IMR-90 (cell line): Measurements from ENCODE around the gene SMLR1. TPM values are rescaled to one million over a fixed set of nuclear protein-coding genes. Genes with fewer than 3 reads are reported as not detected.
A peak's percentile ranks its signal among the peaks of the same experiment; 100 is the strongest.

Experiments
- ATAC-seq: fragments of 200-7000 bp; cut with Tn5 transposase; 2 replicates; pipeline ENCODE4 v1.9.1; 2020; ENCODE audit warnings: low read depth, mild to moderate bottlenecking, moderate library complexity
- BruUV-seq: library from RNA; stranded (reverse); fragments of 400-500 nt; replicated peaks from 2 replicates; lab custom pipeline; 2021; lab: Mats Ljungman, UMichigan
- CTCF ChIA-PET: fragments of 300-600 bp; formaldehyde crosslinking; extraction: SDS; loops from one replicate; lab custom pipeline; 2021; ENCODE audit warnings: antibody characterized with exemption; lab: Yijun Ruan, JAX
- POLR2A ChIA-PET: fragments of 300-600 bp; sonication (Branson Sonifier 250); formaldehyde crosslinking; loops from one replicate; lab custom pipeline; 2022; ENCODE audit warnings: antibody characterized with exemption; ENCODE audit not compliant: unreplicated experiment; lab: Charles Lee
- DNase-seq: peaks from one replicate; pipeline ENCODE4 v3.0.0; 2013
- H2AFZ ChIP-seq: replicated peaks from 2 replicates; pipeline ENCODE3; 2013; ENCODE audit warnings: low read length, mild to moderate bottlenecking; ENCODE audit not compliant: poor library complexity
- H2AK5ac ChIP-seq: 2 replicates; pipeline ENCODE4 v1.6.1; 2013; ENCODE audit warnings: low read depth, low read length, inconsistent platforms
- H2AK9ac ChIP-seq: replicated peaks from 2 replicates; pipeline ENCODE3; 2013; ENCODE audit warnings: mild to moderate bottlenecking, low read depth, low read length, moderate library complexity; ENCODE audit not compliant: poor library complexity
- H2BK120ac ChIP-seq: 2 replicates; pipeline ENCODE4 v1.6.1; 2013; ENCODE audit warnings: low read depth, low read length, inconsistent platforms
- H2BK15ac ChIP-seq: 3 replicates; pipeline ENCODE4 v1.6.1; 2013; ENCODE audit warnings: low read depth, low read length, inconsistent platforms
- H2BK20ac ChIP-seq: 2 replicates; pipeline ENCODE4 v1.6.1; 2013; ENCODE audit warnings: low read depth, mild to moderate bottlenecking, inconsistent platforms, low read length, moderate library complexity
- H2BK5ac ChIP-seq: 2 replicates; pipeline ENCODE4 v1.6.1; 2013; ENCODE audit warnings: mild to moderate bottlenecking, low read depth, low read length, inconsistent platforms; ENCODE audit not compliant: poor library complexity, severe bottlenecking
- H3K14ac ChIP-seq: replicated peaks from 2 replicates; pipeline ENCODE4 v1.6.1; 2013; ENCODE audit warnings: low read depth, low read length, inconsistent platforms
- H3K18ac ChIP-seq: 2 replicates; pipeline ENCODE4 v1.6.1; 2013; ENCODE audit warnings: low read depth, low read length, control low read depth
- H3K23ac ChIP-seq: 2 replicates; pipeline ENCODE4 v1.6.1; 2013; ENCODE audit warnings: low read depth, low read length, inconsistent platforms
- H3K27ac ChIP-seq: 2 replicates; pipeline ENCODE4 v1.5.1; 2013; ENCODE audit warnings: mild to moderate bottlenecking, control low read depth, low read length; ENCODE audit not compliant: insufficient read depth
- H3K27me3 ChIP-seq: 2 replicates; pipeline ENCODE4 v1.6.1; 2013; ENCODE audit warnings: low read length; ENCODE audit not compliant: control insufficient read depth, insufficient read depth
- H3K36me3 ChIP-seq: 2 replicates; pipeline ENCODE4 v1.6.1; 2013; ENCODE audit warnings: low read length, mixed read lengths; ENCODE audit not compliant: control insufficient read depth, insufficient read depth
- H3K4ac ChIP-seq: 2 replicates; pipeline ENCODE4 v1.6.1; 2013; ENCODE audit warnings: low read depth, low read length, inconsistent platforms
- H3K4me1 ChIP-seq: 2 replicates; pipeline ENCODE4 v1.6.1; 2013; ENCODE audit warnings: low read length, mixed read lengths; ENCODE audit not compliant: control insufficient read depth, insufficient read depth
- H3K4me2 ChIP-seq: 2 replicates; pipeline ENCODE4 v1.6.1; 2013; ENCODE audit warnings: low read depth, mild to moderate bottlenecking, control low read depth, low read length, moderate library complexity
- H3K4me3 ChIP-seq: 2 replicates; pipeline ENCODE4 v1.5.1; 2013; ENCODE audit warnings: low read depth, mild to moderate bottlenecking, control low read depth, low read length, moderate library complexity; ENCODE audit not compliant: insufficient read depth
- H3K56ac ChIP-seq: 2 replicates; pipeline ENCODE4 v1.6.1; 2013; ENCODE audit warnings: low read length, inconsistent platforms; ENCODE audit not compliant: insufficient read depth; ENCODE audit errors: extremely low read depth
- H3K79me1 ChIP-seq, 2 experiments: 2 replicates each; pipeline ENCODE4 v1.6.1; 2013; ENCODE audit warnings: low read length in 2 of 2, inconsistent platforms in 1 of 2, low read depth in 1 of 2
- H3K9ac ChIP-seq: 2 replicates; pipeline ENCODE4 v1.6.1; 2013; ENCODE audit warnings: low read depth, low read length, control low read depth
- H3K9me1 ChIP-seq: 2 replicates; pipeline ENCODE4 v1.6.1; 2013; ENCODE audit warnings: low read length, inconsistent platforms; ENCODE audit not compliant: insufficient read depth
- H3K9me3 ChIP-seq: 2 replicates; pipeline ENCODE4 v1.6.1; 2013; ENCODE audit warnings: low read length; ENCODE audit not compliant: control insufficient read depth, insufficient read depth
- H4K20me1 ChIP-seq: 2 replicates; pipeline ENCODE4 v1.6.1; 2013; ENCODE audit warnings: low read length, inconsistent platforms; ENCODE audit not compliant: insufficient read depth
- H4K5ac ChIP-seq: 2 replicates; pipeline ENCODE4 v1.6.1; 2013; ENCODE audit warnings: mild to moderate bottlenecking, low read depth, low read length, control low read depth
- H4K8ac ChIP-seq, 2 experiments: 2 replicates each; pipeline ENCODE4 v1.6.1; 2013; ENCODE audit warnings: low read depth in 2 of 2, low read length in 2 of 2, control low read depth in 1 of 2, inconsistent platforms in 1 of 2
- H4K91ac ChIP-seq: 2 replicates; pipeline ENCODE4 v1.6.1; 2013; ENCODE audit warnings: low read depth, low read length, inconsistent platforms; ENCODE audit not compliant: insufficient read depth
- CEBPB ChIP-seq: IDR thresholded peaks from 2 replicates; pipeline ENCODE4 v1.6.1; 2012; ENCODE audit warnings: low read depth, low read length, improper control_type of control experiment
- CHD1 ChIP-seq: IDR thresholded peaks from 2 replicates; pipeline ENCODE4 v1.6.1; 2012; ENCODE audit warnings: low read depth, low read length, improper control_type of control experiment
- CTCF ChIP-seq: conservative IDR thresholded peaks from 2 replicates; pipeline ENCODE4 v1.5.1; 2012; ENCODE audit warnings: mild to moderate bottlenecking, low read depth, low read length, improper control_type of control experiment
- ELK1 ChIP-seq: fragments of 150-350 bp; IDR thresholded peaks from 2 replicates; pipeline ENCODE4 v1.6.1; 2016; ENCODE audit warnings: low read depth, mild to moderate bottlenecking, low read length, moderate library complexity, borderline replicate concordance
- MAFK ChIP-seq: IDR thresholded peaks from 2 replicates; pipeline ENCODE4 v1.6.1; 2012; ENCODE audit warnings: low read depth, low read length, improper control_type of control experiment
- MXI1 ChIP-seq: IDR thresholded peaks from 2 replicates; pipeline ENCODE4 v1.6.1; 2012; ENCODE audit warnings: low read depth, mild to moderate bottlenecking, low read length, moderate library complexity, borderline replicate concordance
- NFE2L2 ChIP-seq: fragments of 150-350 bp; IDR thresholded peaks from 2 replicates; pipeline ENCODE4 v1.6.1; 2016; ENCODE audit warnings: low read depth, mild to moderate bottlenecking, low read length
- RCOR1 ChIP-seq: IDR thresholded peaks from 2 replicates; pipeline ENCODE4 v1.6.1; 2012; ENCODE audit warnings: mild to moderate bottlenecking, low read length, improper control_type of control experiment; ENCODE audit not compliant: insufficient replicate concordance
- RFX5 ChIP-seq: IDR thresholded peaks from 2 replicates; pipeline ENCODE4 v1.8.0; 2012; ENCODE audit warnings: low read depth, mild to moderate bottlenecking, low read length, moderate library complexity
- SMC3 ChIP-seq: fragments of 150-350 bp; IDR thresholded peaks from 2 replicates; pipeline ENCODE4 v1.6.1; 2016; ENCODE audit warnings: low read depth, mild to moderate bottlenecking, antibody characterized with exemption, low read length, moderate library complexity
- WGBS, 2 experiments: methylation state at CpG; one replicate each; pipeline versions ENCODE4 v1.1.5 to v1.1.7; 2013; ENCODE audit warnings: missing lambda C conversion rate in 2 of 2; ENCODE audit not compliant: insufficient read length in 1 of 2; ENCODE audit errors: extremely low coverage in 2 of 2; 5-methylcytosine and 5-hydroxymethylcytosine counted together
- dilution Hi-C: fragments of 300-500 bp; cut with HindIII; formaldehyde crosslinking; loops from one replicate; pipeline ENCODE4 v1.14.3; 2018; ENCODE audit warnings: low sequenced_read_pairs; ENCODE audit not compliant: unreplicated experiment
- in situ Hi-C: fragments of 300-500 bp; cut with MboI; formaldehyde crosslinking; loops from 3 replicates; pipeline ENCODE4 v1.14.3; 2019; ENCODE audit warnings: low sequenced_read_pairs, inconsistent platforms, mixed read lengths
- intact Hi-C: fragments of 100-400 bp; cut with micrococcal nuclease; formaldehyde crosslinking; loops from 2 replicates; pipeline ENCODE4 v1.10.0; 2022
- polyA plus RNA-seq, 3 experiments: library from polyadenylated mRNA; depleted of rRNA; stranded (reverse); fragments of >200 nt; gene quantifications; 2 replicates each; pipeline ENCODE4 v1.2.3, GENCODE V29; 2012; ENCODE audit warnings: low replicate concordance in 1 of 3
- total RNA-seq: library from RNA; depleted of rRNA; stranded (reverse); fragments of >200 nt; gene quantifications from 2 replicates; pipeline ENCODE4 v1.2.3, GENCODE V29; 2012

Gene SMLR1
- total and polyA plus RNA-seq, 2 of the 4 experiments (the other 2 are of a cell fraction), result not detected

GRCh38 chr6:130852844-130853554 is 25.8 kb downstream of the SMLR1 start:
- CTCF ChIA-PET, result interaction anchor here (0.6 kb wide), 2 partner anchors 26 to 161 kb away, joined by 3 read pairs; no protein-coding TSS in a partner anchor
- ATAC-seq, result no peak; the same call in 1 of the 2 replicates
- dilution Hi-C loops, result no loop called here

More at GRCh38 chr6:130852844-130853554, 25.8 kb downstream of the SMLR1 start:
- TF ChIP-seq RCOR1 (no peak), RFX5 (no peak), SMC3 (no peak), ELK1 (no peak), CEBPB (no peak), CHD1 (no peak), MAFK (no peak), CTCF (no peak), NFE2L2 (no peak), MXI1 (no peak)
- H3K56ac ChIP-seq, result no peak overlapping the region
- DNase-seq, result no peak
- no peaks in the 10 kb centered on the region for H3K9me3 ChIP-seq
- peak overlapping the region; percentile 23; the same call in 1 of the 2 replicates for H3K4ac ChIP-seq
- H3K27me3 ChIP-seq, result no peaks in the 10 kb centered on the region
- H2BK20ac ChIP-seq, result no peak overlapping the region; the same call in 1 of the 2 replicates
- H4K8ac ChIP-seq, result no peak overlapping the region
- H4K91ac ChIP-seq, result no peak overlapping the region
- no peak overlapping the region for H2BK15ac ChIP-seq
- peaks cover 3 to 25% of the 10 kb centered on the region in 2 experiments; a peak in 2 of 4 replicates for H3K79me1 ChIP-seq
- no peak overlapping the region for H3K9ac ChIP-seq
- peak overlapping the region; percentile 73; the same call in 1 of the 2 replicates for H2AK5ac ChIP-seq
- H4K5ac ChIP-seq, result no peak overlapping the region
- no peak overlapping the region for H3K27ac ChIP-seq
- in situ Hi-C loops, result no loop called here
- H2AFZ ChIP-seq, result no peak overlapping the region
- H2AK9ac ChIP-seq, result no peak overlapping the region
- intact Hi-C loops, result no loop called here
- H3K23ac ChIP-seq, result peak overlapping the region; percentile 44
- H3K14ac ChIP-seq, result peak overlapping the region; percentile 59; the same call in 1 of the 2 replicates
- H3K4me1 ChIP-seq, result peaks cover 15% of the 10 kb centered on the region
- peaks cover 20% of the 10 kb centered on the region for H3K9me1 ChIP-seq
- no peak overlapping the region for H2BK5ac ChIP-seq
- no CpG with 5 or more reads among the region's 7 CpGs for WGBS, 2 experiments
- no peak overlapping the region for H3K4me2 ChIP-seq
- peaks cover 10% of the 10 kb centered on the region for H3K36me3 ChIP-seq
- H3K4me3 ChIP-seq, result no peak overlapping the region
- no peak overlapping the region for H2BK120ac ChIP-seq
- no TSS peak for BruUV-seq
- H4K20me1 ChIP-seq, result peaks cover 12% of the 10 kb centered on the region; the same call in 1 of the 2 replicates
- no peak overlapping the region for H3K18ac ChIP-seq
- POLR2A ChIA-PET, result no interaction called here
